PFSK-1 (cell line): ENCODE data around the gene SERP1.

Experiments
- FOXP2 ChIP-seq: optimal IDR thresholded peaks from 2 replicates; pipeline ENCODE3; 2011; ENCODE audit warnings: borderline replicate concordance, control low read depth, inconsistent platforms; ENCODE audit not compliant: insufficient read depth; ENCODE audit errors: extremely low read length, extremely low read depth
- POLR2AphosphoS5 ChIP-seq: IDR thresholded peaks from 2 replicates; pipeline ENCODE4 v1.6.1; 2012; ENCODE audit warnings: low read depth, mild to moderate bottlenecking, control low read depth, low read length, moderate library complexity
- SIN3A ChIP-seq: IDR thresholded peaks from 2 replicates; pipeline ENCODE4 v1.6.1; 2012; ENCODE audit warnings: mild to moderate bottlenecking, low read length, moderate library complexity, borderline replicate concordance; ENCODE audit not compliant: insufficient read depth
- TAF1 ChIP-seq: IDR thresholded peaks from 2 replicates; pipeline ENCODE4 v1.6.1; 2012; ENCODE audit warnings: low read length, control low read depth, borderline replicate concordance; ENCODE audit not compliant: insufficient read depth
- TF ChIP-seq, protein P1 (sequence below), 2 experiments: IDR thresholded peaks; 2 replicates each; pipeline versions ENCODE4 v1.6.1 to v1.8.0; 2011 to 2012; ENCODE audit warnings: low read depth in 2 of 2, low read length in 2 of 2, control low read depth in 1 of 2, inconsistent platforms in 1 of 2, mild to moderate bottlenecking in 1 of 2, moderate library complexity in 1 of 2; ENCODE audit not compliant: insufficient read depth in 1 of 2

The SERP1 gene

DNA sequence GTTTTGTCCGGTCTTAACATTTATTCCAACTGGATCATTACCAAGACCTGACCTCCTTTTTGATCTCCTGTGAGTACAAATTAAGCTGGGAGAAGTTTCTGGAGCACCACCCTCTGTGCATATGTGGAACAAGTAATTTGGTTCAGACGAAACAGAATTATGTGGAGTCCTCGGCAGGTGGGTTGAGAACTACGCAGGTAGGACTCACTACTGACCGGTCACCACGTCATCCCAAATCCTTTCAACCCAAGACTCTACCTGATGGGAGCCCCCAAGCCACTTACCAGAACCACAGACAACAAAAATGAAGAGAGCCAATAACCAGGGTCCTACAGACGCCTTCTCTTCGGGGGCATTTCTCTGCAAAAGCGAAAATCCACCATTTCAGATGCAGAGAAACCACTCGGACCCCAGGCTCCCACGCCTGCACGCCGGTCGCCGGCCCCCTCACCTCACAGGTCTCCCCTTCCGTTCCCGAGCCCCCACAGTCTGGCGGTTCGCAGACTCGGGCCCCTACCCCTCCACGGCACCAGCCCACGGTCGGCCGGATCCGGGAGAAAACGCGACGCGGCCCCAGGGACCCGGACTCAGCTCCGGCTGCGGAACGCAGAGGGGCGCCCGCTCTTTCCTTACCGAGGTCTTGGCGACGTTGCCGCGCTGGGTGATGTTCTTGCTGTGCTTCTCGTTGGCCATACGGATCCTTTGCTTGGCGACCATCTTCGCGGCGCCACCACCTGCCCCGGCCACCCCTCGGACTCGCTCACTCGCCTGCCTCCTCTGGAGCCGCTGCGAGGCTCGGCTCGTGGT, 674 bp downstream of the SERP1 start:
- TF ChIP-seq FOXP2 (no peak), POLR2AphosphoS5 (no peak), SIN3A (no peak), TAF1 (no peak)
- TF ChIP-seq, protein P1, sequence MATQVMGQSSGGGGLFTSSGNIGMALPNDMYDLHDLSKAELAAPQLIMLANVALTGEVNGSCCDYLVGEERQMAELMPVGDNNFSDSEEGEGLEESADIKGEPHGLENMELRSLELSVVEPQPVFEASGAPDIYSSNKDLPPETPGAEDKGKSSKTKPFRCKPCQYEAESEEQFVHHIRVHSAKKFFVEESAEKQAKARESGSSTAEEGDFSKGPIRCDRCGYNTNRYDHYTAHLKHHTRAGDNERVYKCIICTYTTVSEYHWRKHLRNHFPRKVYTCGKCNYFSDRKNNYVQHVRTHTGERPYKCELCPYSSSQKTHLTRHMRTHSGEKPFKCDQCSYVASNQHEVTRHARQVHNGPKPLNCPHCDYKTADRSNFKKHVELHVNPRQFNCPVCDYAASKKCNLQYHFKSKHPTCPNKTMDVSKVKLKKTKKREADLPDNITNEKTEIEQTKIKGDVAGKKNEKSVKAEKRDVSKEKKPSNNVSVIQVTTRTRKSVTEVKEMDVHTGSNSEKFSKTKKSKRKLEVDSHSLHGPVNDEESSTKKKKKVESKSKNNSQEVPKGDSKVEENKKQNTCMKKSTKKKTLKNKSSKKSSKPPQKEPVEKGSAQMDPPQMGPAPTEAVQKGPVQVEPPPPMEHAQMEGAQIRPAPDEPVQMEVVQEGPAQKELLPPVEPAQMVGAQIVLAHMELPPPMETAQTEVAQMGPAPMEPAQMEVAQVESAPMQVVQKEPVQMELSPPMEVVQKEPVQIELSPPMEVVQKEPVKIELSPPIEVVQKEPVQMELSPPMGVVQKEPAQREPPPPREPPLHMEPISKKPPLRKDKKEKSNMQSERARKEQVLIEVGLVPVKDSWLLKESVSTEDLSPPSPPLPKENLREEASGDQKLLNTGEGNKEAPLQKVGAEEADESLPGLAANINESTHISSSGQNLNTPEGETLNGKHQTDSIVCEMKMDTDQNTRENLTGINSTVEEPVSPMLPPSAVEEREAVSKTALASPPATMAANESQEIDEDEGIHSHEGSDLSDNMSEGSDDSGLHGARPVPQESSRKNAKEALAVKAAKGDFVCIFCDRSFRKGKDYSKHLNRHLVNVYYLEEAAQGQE (IDR thresholded peaks at IDR 0.05; ENCODE audit: insufficient read depth in 1 of 2, low read depth in 2 of 2, low read length in 2 of 2), result no peak

DNA sequence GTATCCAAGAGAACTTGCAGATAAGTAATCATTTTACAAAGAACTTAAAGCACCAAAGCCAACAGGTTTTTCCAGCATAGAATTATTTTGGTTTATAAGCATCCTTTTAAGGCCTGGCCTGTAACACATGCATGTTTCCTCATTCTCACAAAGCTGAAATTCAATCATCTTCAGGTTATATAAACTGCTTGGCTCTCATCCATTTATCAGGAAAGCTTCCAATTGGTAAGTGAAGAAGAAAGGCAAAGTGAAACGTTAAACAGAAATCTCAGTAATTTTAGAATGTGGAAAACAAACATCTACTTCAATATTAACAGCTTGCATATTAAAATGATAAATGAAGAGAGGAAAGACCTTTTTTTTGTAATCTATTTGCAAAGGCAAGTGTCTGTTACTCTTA, 1.6 kb downstream of the SERP1 start:
- TF ChIP-seq, protein P1 (IDR thresholded peaks at IDR 0.05; ENCODE audit: insufficient read depth in 1 of 2, low read depth in 2 of 2, low read length in 2 of 2), result no peak
- TF ChIP-seq POLR2AphosphoS5, result no peak
- TF ChIP-seq FOXP2, result no peak
- no peak for TF ChIP-seq SIN3A
- no peak for TF ChIP-seq TAF1

GRCh38 chr3:150544041-150544440, 2.3 kb downstream of the SERP1 start:
- TF ChIP-seq, protein P1 (IDR thresholded peaks at IDR 0.05; ENCODE audit: insufficient read depth in 1 of 2, low read depth in 2 of 2, low read length in 2 of 2), result no peak
- TF ChIP-seq TAF1, result no peak
- TF ChIP-seq FOXP2, result no peak
- TF ChIP-seq POLR2AphosphoS5, result no peak
- no peak for TF ChIP-seq SIN3A

DNA sequence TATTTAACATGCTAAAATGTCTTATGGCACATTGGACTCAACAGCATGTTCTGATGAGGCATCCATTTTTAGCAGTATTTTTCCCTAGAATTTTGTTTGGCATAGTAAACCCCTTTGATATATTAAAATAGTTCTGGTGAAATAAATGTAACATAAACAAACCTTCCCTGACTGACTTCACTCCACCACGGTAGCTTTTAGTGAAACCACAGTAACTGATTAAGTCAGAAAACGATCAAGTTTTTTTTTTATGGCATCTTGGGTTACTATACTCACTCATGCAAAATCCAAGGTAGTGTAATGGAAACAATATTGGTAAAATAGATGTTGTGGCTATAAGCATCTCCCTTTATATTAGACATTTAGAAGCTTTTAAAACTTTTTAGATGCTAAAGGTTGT, 2.8 kb downstream of the SERP1 start:
- TF ChIP-seq, protein P1 (IDR thresholded peaks at IDR 0.05; ENCODE audit: insufficient read depth in 1 of 2, low read depth in 2 of 2, low read length in 2 of 2), result no peak
- no peak for TF ChIP-seq SIN3A
- no peak for TF ChIP-seq POLR2AphosphoS5
- TF ChIP-seq TAF1, result no peak
- TF ChIP-seq FOXP2, result no peak
